Muscle layer of duodenum (tissue), 2 donors: ENCODE data around the gene PLCH2.

Experiments used
- H3K27ac ChIP-seq: one replicate; pipeline ENCODE4 v1.7.0; 2013; ENCODE audit warnings: mild to moderate bottlenecking, low read length
- H3K27me3 ChIP-seq: one replicate; pipeline ENCODE4 v1.7.0; 2013; ENCODE audit warnings: low read depth, mild to moderate bottlenecking, control low read depth, low read length
- H3K36me3 ChIP-seq, 2 donors: one replicate each; pipeline ENCODE4 v1.7.0; 2013; ENCODE audit warnings: low read length in 2 of 2, control low read depth in 1 of 2, mild to moderate bottlenecking in 1 of 2; ENCODE audit not compliant: insufficient read depth in 2 of 2, control insufficient read depth in 1 of 2
- H3K4me1 ChIP-seq, 2 donors: one replicate each; pipeline ENCODE4 v1.7.0; 2013; ENCODE audit warnings: low read length in 2 of 2, mild to moderate bottlenecking in 2 of 2, control low read depth in 1 of 2, moderate library complexity in 1 of 2; ENCODE audit not compliant: insufficient read depth in 2 of 2, control insufficient read depth in 1 of 2
- H3K4me3 ChIP-seq, 2 donors: one replicate each; pipeline ENCODE4 v1.7.0; 2013; ENCODE audit warnings: low read length in 2 of 2, low read depth in 1 of 2, mild to moderate bottlenecking in 1 of 2
- H3K9me3 ChIP-seq, 2 donors: one replicate each; pipeline ENCODE4 v1.7.0; 2013; ENCODE audit warnings: low read length in 2 of 2, control low read depth in 1 of 2, mild to moderate bottlenecking in 1 of 2; ENCODE audit not compliant: control insufficient read depth in 1 of 2
- donor health status: healthy.

The PLCH2 gene

GRCh38 chr1:2476061-2476999 lies at the start of gene PLCH2:
Gene PLCH2 (plus strand): TSS chr1:2476289. CDS start chr1:2476589, 300 bp downstream.
- H3K4me1 ChIP-seq, result no peaks in the 10 kb centered on the region
- H3K4me3 ChIP-seq, result no peak within 1 kb of the TSS
- H3K27ac ChIP-seq, result no peak within 1 kb of the TSS
- no peaks in the 10 kb centered on the region for H3K9me3 ChIP-seq
- H3K36me3 ChIP-seq, result no peaks in the 10 kb centered on the region
- H3K27me3 ChIP-seq, result no peaks in the 10 kb centered on the region

- H3K27me3 ChIP-seq, result no peaks in the 10 kb centered on the region
- H3K9me3 ChIP-seq, result peaks cover 0 to 16% of the 10 kb centered on the region in 2 donors
- H3K27ac ChIP-seq, result no peak overlapping the region
- no peaks in the 10 kb centered on the region for H3K4me1 ChIP-seq
- no peaks in the 10 kb centered on the region for H3K36me3 ChIP-seq
- H3K4me3 ChIP-seq, result no peak overlapping the region
These were observed 49.5 kb upstream of the PLCH2 start for GRCh38 chr1:2426540-2426939.

GRCh38 chr1:2427051-2427450 lies 49.0 kb upstream of the PLCH2 start:
- Histone ChIP-seq H3K9me3 (peaks cover 0 to 16% of the 10 kb centered on the region in 2 donors), H3K36me3 (no peaks in the 10 kb centered on the region), H3K4me1 (no peaks in the 10 kb centered on the region), H3K27me3 (no peaks in the 10 kb centered on the region), H3K27ac (no peak overlapping the region), H3K4me3 (no peak overlapping the region)

GRCh38 chr1:2427976-2428375 lies 48.1 kb upstream of the PLCH2 start:
- Histone ChIP-seq H3K4me1 (no peaks in the 10 kb centered on the region), H3K4me3 (no peak overlapping the region), H3K9me3 (peaks cover 0 to 10% of the 10 kb centered on the region in 2 donors), H3K36me3 (no peaks in the 10 kb centered on the region), H3K27me3 (no peaks in the 10 kb centered on the region), H3K27ac (no peak overlapping the region)

GRCh38 chr1:2428490-2428889 lies 47.6 kb upstream of the PLCH2 start:
- H3K4me1 ChIP-seq, result no peaks in the 10 kb centered on the region

GRCh38 chr1:2429780-2430591 lies 46.1 kb upstream of the PLCH2 start:
- H3K9me3 ChIP-seq, result peaks cover 0 to 3% of the 10 kb centered on the region in 2 donors
- no peak overlapping the region for H3K27ac ChIP-seq
- no peak overlapping the region for H3K4me3 ChIP-seq
- H3K27me3 ChIP-seq, result no peaks in the 10 kb centered on the region
- no peaks in the 10 kb centered on the region for H3K36me3 ChIP-seq
- H3K4me1 ChIP-seq, result no peaks in the 10 kb centered on the region

More at GRCh38 chr1:2428490-2428889, 47.6 kb upstream of the PLCH2 start:
- H3K4me3 ChIP-seq, result no peak overlapping the region
- no peak overlapping the region for H3K27ac ChIP-seq
- H3K9me3 ChIP-seq, result peaks cover 0 to 5% of the 10 kb centered on the region in 2 donors
- no peaks in the 10 kb centered on the region for H3K36me3 ChIP-seq
- H3K27me3 ChIP-seq, result no peaks in the 10 kb centered on the region

- Histone ChIP-seq H3K4me3 (no peak overlapping the region), H3K36me3 (no peaks in the 10 kb centered on the region), H3K27me3 (no peaks in the 10 kb centered on the region), H3K27ac (no peak overlapping the region), H3K4me1 (no peaks in the 10 kb centered on the region), H3K9me3 (peaks cover 0 to 3% of the 10 kb centered on the region in 2 donors)
These were observed 45.5 kb upstream of the PLCH2 start for GRCh38 chr1:2430592-2430973.

GRCh38 chr1:2431103-2431502 lies 45.0 kb upstream of the PLCH2 start:
- H3K27me3 ChIP-seq, result no peaks in the 10 kb centered on the region
- H3K27ac ChIP-seq, result no peak overlapping the region
- H3K4me3 ChIP-seq, result no peak overlapping the region
- H3K36me3 ChIP-seq, result no peaks in the 10 kb centered on the region
- H3K9me3 ChIP-seq, result peaks cover 0 to 3% of the 10 kb centered on the region in 2 donors
- no peaks in the 10 kb centered on the region for H3K4me1 ChIP-seq

- Histone ChIP-seq H3K9me3 (peaks cover 0 to 3% of the 10 kb centered on the region in 2 donors), H3K27ac (no peak overlapping the region), H3K36me3 (no peaks in the 10 kb centered on the region), H3K4me1 (no peaks in the 10 kb centered on the region), H3K4me3 (no peak overlapping the region), H3K27me3 (no peaks in the 10 kb centered on the region)
These were observed 44.6 kb upstream of the PLCH2 start for GRCh38 chr1:2431518-2431917.

- Histone ChIP-seq H3K4me3 (no peak overlapping the region), H3K27ac (no peak overlapping the region), H3K4me1 (no peaks in the 10 kb centered on the region), H3K9me3 (peaks cover 0 to 3% of the 10 kb centered on the region in 2 donors), H3K27me3 (no peaks in the 10 kb centered on the region), H3K36me3 (no peaks in the 10 kb centered on the region)
These were observed 43.6 kb upstream of the PLCH2 start for GRCh38 chr1:2432441-2432844.

GRCh38 chr1:2433196-2433595 lies 42.9 kb upstream of the PLCH2 start:
- Histone ChIP-seq H3K9me3 (peaks cover 0 to 3% of the 10 kb centered on the region in 2 donors), H3K27me3 (no peaks in the 10 kb centered on the region), H3K27ac (no peak overlapping the region), H3K4me3 (no peak overlapping the region), H3K36me3 (no peaks in the 10 kb centered on the region), H3K4me1 (no peaks in the 10 kb centered on the region)
